Spleen (tissue), 11 donors: ENCODE data around the gene MIAT. TPM values are rescaled to one million over a fixed set of nuclear protein-coding genes. Genes with fewer than 3 reads are reported as not detected.
A peak's percentile ranks its signal among the peaks of the same experiment; 100 is the strongest.

Source experiments
- DNase-seq: peaks from one replicate; pipeline ENCODE4 v3.0.0-alpha.2; 2020
- H3K27ac ChIP-seq, 8 donors: fragments of 200-600 bp; sonication (generic) in 7 of 8; 1 replicate in 4 of 8; 2 replicates in 4 of 8; pipeline versions ENCODE4 v1.5.0 to v1.8.0; 2016 to 2021; ENCODE audit warnings: inconsistent platforms in 4 of 8, mild to moderate bottlenecking in 4 of 8, moderate library complexity in 1 of 8
- H3K27me3 ChIP-seq, 7 donors: fragments of 200-600 bp; sonication (generic) in 6 of 7; replicated peaks in 1 of 7; 1 replicate in 4 of 7; 2 replicates in 3 of 7; pipeline versions ENCODE4 v1.5.0 to v1.8.0; 2016 to 2021; ENCODE audit warnings: inconsistent platforms in 3 of 7, mild to moderate bottlenecking in 1 of 7
- H3K36me3 ChIP-seq, 6 donors: fragments of 200-600 bp; sonication (generic) in 5 of 6; 1 replicate in 4 of 6; 2 replicates in 2 of 6; pipeline versions ENCODE4 v1.5.0 to v1.8.0; 2016 to 2021; ENCODE audit warnings: inconsistent platforms in 2 of 6
- H3K4me1 ChIP-seq, 6 donors: fragments of 200-600 bp; sonication (generic) in 5 of 6; 1 replicate in 3 of 6; 2 replicates in 3 of 6; pipeline versions ENCODE4 v1.5.0 to v1.8.0; 2016 to 2021; ENCODE audit warnings: inconsistent platforms in 3 of 6
- H3K4me3 ChIP-seq, 8 donors: fragments of 200-600 bp; sonication (generic) in 7 of 8; 1 replicate in 4 of 8; 2 replicates in 4 of 8; pipeline versions ENCODE4 v1.5.0 to v1.8.0; 2016 to 2021; ENCODE audit warnings: inconsistent platforms in 4 of 8, mild to moderate bottlenecking in 4 of 8, moderate library complexity in 2 of 8
- H3K9me3 ChIP-seq, 8 donors: fragments of 200-600 bp; sonication (generic) in 7 of 8; 1 replicate in 4 of 8; 2 replicates in 4 of 8; pipeline versions ENCODE4 v1.5.0 to v1.8.0; 2016 to 2021; ENCODE audit warnings: inconsistent platforms in 4 of 8
- POLR2A ChIP-seq, 3 donors: fragments of 450-650 bp; IDR thresholded peaks; one replicate each; pipeline ENCODE4 v1.5.1; 2017; ENCODE audit warnings: antibody characterized with exemption in 3 of 3, mild to moderate bottlenecking in 1 of 3
- POLR2AphosphoS5 ChIP-seq, 3 donors: sonication (generic); formaldehyde crosslinking; IDR thresholded peaks; one replicate each; pipeline ENCODE4 v1.5.1; 2017; ENCODE audit warnings: antibody characterized with exemption in 3 of 3
- WGBS, 5 donors: extraction: QIAGEN DNeasy Blood & Tissue Kit in 3 of 5; methylation state at CpG; one replicate each; pipeline versions ENCODE4 v1.1.5 to v1.1.7; 2013 to 2018; 5-methylcytosine and 5-hydroxymethylcytosine counted together
- intact Hi-C: fragments of 100-400 bp; cut with DNase I; formaldehyde crosslinking; loops from one replicate; pipeline ENCODE4 v1.15.0; 2023; ENCODE audit warnings: low total_unique reads
- polyA plus RNA-seq, 3 donors: library from polyadenylated mRNA; stranded (reverse); fragments of 200-250 nt; gene quantifications; one replicate each; pipeline ENCODE4 v1.2.1, GENCODE V29; 2013
- total RNA-seq, 7 donors: library from RNA; depleted of rRNA in 3 of 7; stranded (reverse); fragments of >200 nt in 3 of 7; fragmentation: NEBNext Ultra II Directional in 4 of 7; extraction: Animal tissue kit (Norgen Biotek cat#: 25700) in 4 of 7; gene quantifications; one replicate each; pipeline versions ENCODE4 v1.1.0 to v1.2.1, GENCODE V29; 2016 to 2021
- TF ChIP-seq, protein P1 (sequence below), 11 experiments: fragments of 200-600 bp in 7 of 11; fragments of 450-650 bp in 4 of 11; sonication (generic) in 4 of 11; IDR thresholded peaks in 8 of 11; conservative IDR thresholded peaks in 3 of 11; 1 replicate in 7 of 11; 2 replicates in 4 of 11; pipeline versions ENCODE4 v1.4.0 to v1.8.0; 2016 to 2021; ENCODE audit warnings: antibody characterized with exemption in 11 of 11, inconsistent platforms in 4 of 11, mild to moderate bottlenecking in 1 of 11
- donor health status: healthy with polysubstance abuse.
- donor health status: DM: no; HTN: no; CAD: no; lungs with moderate emphysema.
- donor health status: DM: no; HTN: no; CAD: no.
- donor health status: Bipolar disorder and iron deficiency.
- donor health status: healthy.
- donor health status: DM: no; HTN: no; CAD: no.
- donor health status: DM: yes; HTN: yes; CAD: no.

The MIAT gene
- total and polyA plus RNA-seq, 10 donors, result 0.77 to 62.4 (median 19.5) TPM

DNA sequence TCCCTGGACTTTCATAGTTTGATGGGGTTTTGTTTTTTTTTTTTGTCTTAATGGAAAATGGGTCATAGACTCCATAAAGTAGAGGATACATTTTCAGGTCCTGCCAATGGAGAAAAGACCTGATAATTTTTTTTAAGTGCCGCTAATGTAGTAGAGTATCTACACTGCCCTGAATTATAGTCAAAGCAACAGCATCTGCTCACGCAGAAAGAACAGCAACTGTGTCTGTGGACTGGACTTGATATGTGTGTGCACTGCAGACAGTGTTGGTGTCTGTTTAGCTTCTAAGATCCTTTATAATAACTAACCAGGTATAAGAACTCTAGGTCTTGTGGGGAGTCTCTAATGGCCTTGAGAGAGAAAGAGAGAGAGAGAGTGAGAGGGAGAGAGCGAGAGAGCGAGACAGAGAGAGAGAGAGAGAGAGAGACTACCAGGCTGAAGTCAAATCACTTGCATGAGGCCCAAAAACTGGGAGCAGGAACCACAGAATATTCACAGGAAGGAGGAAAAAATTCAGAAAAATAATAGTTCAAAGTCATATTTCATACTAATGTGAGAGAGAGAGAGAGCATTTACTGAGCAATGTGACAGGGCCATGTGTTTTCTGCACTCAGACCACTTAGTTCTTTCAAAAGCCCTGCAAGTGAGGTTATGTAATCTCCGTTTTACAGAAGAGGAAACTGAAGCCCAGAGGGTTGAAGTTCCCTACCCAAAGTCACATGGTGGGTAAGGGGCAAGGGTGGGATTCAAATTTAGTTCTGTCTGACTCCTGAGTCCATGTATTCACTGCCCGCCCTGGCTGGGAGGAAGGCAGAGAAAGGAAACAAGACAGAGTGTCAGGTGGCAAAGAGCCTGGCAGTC lies 8.6 kb upstream of the MIAT start:
- Histone ChIP-seq H3K36me3 (no peaks in the 10 kb centered on the region), H3K4me3 (no peak overlapping the region), H3K4me1 (peaks cover 9 to 68% (median 36%) of the 10 kb centered on the region in 6 donors), H3K27me3 (peaks cover 0 to 14% (median 0%) of the 10 kb centered on the region in 7 donors), H3K27ac (peak overlapping the region in 6 of 8 donors; percentile 19 to 75 (median 57)), H3K9me3 (no peaks in the 10 kb centered on the region)
- no peak for DNase-seq
- intact Hi-C loops, result no loop called here
- no peak for TF ChIP-seq POLR2AphosphoS5 (IDR thresholded peaks at IDR 0.05)
- no peak for TF ChIP-seq POLR2A (IDR thresholded peaks at IDR 0.05)
- TF ChIP-seq, protein P1, sequence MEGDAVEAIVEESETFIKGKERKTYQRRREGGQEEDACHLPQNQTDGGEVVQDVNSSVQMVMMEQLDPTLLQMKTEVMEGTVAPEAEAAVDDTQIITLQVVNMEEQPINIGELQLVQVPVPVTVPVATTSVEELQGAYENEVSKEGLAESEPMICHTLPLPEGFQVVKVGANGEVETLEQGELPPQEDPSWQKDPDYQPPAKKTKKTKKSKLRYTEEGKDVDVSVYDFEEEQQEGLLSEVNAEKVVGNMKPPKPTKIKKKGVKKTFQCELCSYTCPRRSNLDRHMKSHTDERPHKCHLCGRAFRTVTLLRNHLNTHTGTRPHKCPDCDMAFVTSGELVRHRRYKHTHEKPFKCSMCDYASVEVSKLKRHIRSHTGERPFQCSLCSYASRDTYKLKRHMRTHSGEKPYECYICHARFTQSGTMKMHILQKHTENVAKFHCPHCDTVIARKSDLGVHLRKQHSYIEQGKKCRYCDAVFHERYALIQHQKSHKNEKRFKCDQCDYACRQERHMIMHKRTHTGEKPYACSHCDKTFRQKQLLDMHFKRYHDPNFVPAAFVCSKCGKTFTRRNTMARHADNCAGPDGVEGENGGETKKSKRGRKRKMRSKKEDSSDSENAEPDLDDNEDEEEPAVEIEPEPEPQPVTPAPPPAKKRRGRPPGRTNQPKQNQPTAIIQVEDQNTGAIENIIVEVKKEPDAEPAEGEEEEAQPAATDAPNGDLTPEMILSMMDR (IDR thresholded peaks at IDR 0.05 in 8 of 11, conservative IDR thresholded peaks at IDR 0.05 in 3 of 11), result no peak
- WGBS, 5 donors, result 47 to 65% (median 51%) methylated on average over 6 of the region's 6 CpGs

DNA sequence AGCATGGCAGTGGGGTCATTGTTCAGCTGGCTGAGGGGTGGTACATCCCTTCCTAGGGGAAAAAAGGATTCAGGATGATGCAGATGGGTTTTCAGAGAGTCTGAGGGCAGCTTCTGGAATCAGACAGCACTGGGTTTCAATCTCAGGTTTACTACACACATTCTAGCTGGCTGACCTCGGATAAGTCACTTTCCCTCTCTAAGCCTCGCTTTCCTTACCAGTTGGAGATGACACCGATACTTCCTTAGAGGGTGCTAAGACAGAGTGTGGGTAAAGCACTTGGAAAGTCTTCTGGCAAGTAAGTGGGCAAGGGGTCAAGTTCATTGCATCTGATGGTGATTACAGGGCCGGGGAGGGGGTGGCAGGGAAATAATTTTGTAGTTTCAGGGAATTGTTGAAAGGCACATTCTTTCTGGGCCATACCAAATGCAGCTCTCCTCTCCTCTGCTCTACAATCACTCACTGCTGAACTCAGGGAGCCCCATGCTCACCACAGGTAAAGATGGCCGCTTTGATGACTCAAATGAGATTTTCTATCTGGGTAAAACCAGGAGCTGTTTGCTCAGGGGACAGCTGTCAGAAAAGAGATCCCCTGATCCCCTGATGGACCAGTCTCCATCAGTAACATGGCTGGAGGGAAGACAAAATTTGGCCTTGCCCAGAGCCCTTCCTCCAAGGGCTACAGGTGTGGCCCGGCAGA lies 6.5 kb upstream of the MIAT start:
- no peak for TF ChIP-seq POLR2A (IDR thresholded peaks at IDR 0.05)
- TF ChIP-seq POLR2AphosphoS5 (IDR thresholded peaks at IDR 0.05), result no peak
- TF ChIP-seq, protein P1 (IDR thresholded peaks at IDR 0.05 in 8 of 11, conservative IDR thresholded peaks at IDR 0.05 in 3 of 11), result no peak
- intact Hi-C loops, result no loop called here
- WGBS, 5 donors, result 78 to 92% (median 82%) methylated on average over 6 of the region's 6 CpGs

DNA sequence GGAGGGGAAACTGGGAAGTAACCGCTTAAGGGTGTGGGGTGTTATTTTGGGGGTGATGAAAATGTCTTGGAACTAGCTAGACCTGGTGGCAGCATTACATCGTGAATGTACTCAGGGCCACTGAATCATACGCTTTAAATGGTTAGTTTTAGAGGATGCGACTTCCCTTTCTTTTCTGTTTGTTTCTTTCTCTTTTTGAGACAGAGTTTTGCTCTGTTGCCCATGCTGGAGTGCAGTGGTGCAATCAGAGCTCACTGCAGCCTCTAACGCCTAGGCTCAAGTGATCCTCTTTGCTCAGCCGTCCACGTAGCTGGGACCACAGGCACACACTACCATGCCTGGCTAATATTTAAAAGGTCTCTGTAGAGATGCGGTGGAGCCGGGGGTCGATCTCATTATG lies 5.6 kb upstream of the MIAT start:
- Histone ChIP-seq H3K4me3 (no peak overlapping the region), H3K27ac (no peak overlapping the region), H3K9me3 (no peaks in the 10 kb centered on the region), H3K27me3 (peaks cover 0 to 18% (median 1%) of the 10 kb centered on the region in 7 donors), H3K4me1 (peaks cover under 1 to 51% (median 23%) of the 10 kb centered on the region in 6 donors), H3K36me3 (no peaks in the 10 kb centered on the region)
- TF ChIP-seq POLR2AphosphoS5 (IDR thresholded peaks at IDR 0.05), result no peak
- TF ChIP-seq POLR2A (IDR thresholded peaks at IDR 0.05), result no peak
- TF ChIP-seq, protein P1 (IDR thresholded peaks at IDR 0.05 in 8 of 11, conservative IDR thresholded peaks at IDR 0.05 in 3 of 11), result no peak
- WGBS, 5 donors, result 62 to 69% (median 66%) methylated on average over 10 of the region's 10 CpGs
- intact Hi-C loops, result no loop called here
- no peak for DNase-seq

More for the DNA sequence above, 6.5 kb upstream of the MIAT start:
- peaks cover 0 to 14% (median 0%) of the 10 kb centered on the region in 7 donors for H3K27me3 ChIP-seq
- H3K36me3 ChIP-seq, result no peaks in the 10 kb centered on the region
- DNase-seq, result no peak
- H3K27ac ChIP-seq, result no peak overlapping the region
- peaks cover 0 to 55% (median 21%) of the 10 kb centered on the region in 6 donors for H3K4me1 ChIP-seq
- H3K9me3 ChIP-seq, result no peaks in the 10 kb centered on the region
- no peak overlapping the region for H3K4me3 ChIP-seq

DNA sequence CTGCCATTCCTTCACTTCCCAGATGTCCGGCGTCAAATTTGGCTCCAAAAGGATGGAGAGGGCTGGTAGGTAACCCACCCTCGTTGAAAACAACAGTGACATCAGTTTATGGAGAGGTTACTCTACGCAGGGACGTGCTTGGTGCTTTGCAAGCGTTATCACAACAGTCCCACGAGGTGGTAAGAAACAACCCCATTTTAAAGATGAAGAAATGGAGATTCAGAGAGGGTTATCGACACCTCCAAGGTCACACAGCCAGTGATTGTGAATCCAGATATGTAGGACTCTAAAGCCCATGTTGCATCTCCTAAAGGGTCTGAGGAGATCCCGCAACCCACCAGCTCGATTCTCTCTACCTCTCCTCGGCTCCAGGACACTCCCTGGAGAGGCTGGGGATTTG lies 773 bp downstream of the MIAT start:
- peak overlapping the region in 4 of 8 donors; percentile 60 to 74 (median 68) for H3K27ac ChIP-seq
- WGBS, 5 donors, result 4 to 8% (median 7%) methylated on average over 11 of the region's 11 CpGs

More for the DNA sequence above, 773 bp downstream of the MIAT start:
- Histone ChIP-seq H3K36me3 (no peaks in the 10 kb centered on the region), H3K4me1 (peaks cover 22 to 51% (median 32%) of the 10 kb centered on the region in 6 donors), H3K9me3 (no peaks in the 10 kb centered on the region), H3K27me3 (peaks cover 0 to 51% (median 28%) of the 10 kb centered on the region in 7 donors), H3K4me3 (peak overlapping the region; percentile 22 to 70 (median 40))
- TF ChIP-seq POLR2AphosphoS5 (IDR thresholded peaks at IDR 0.05) (no peak), POLR2A (IDR thresholded peaks at IDR 0.05) (no peak)
- TF ChIP-seq, protein P1 (IDR thresholded peaks at IDR 0.05 in 8 of 11, conservative IDR thresholded peaks at IDR 0.05 in 3 of 11), result no peak
- no peak for DNase-seq
- intact Hi-C loops, result no loop called here
